Measurements from ENCODE around the gene TOP3A.
A peak's percentile ranks its signal among the peaks of the same experiment; 100 is the strongest.
"Not testable (repeated sequence)": the region's sequence is repeated elsewhere in the genome, so short reads cannot be mapped to it uniquely, and the experiment has no call there.

The TOP3A gene

DNA sequence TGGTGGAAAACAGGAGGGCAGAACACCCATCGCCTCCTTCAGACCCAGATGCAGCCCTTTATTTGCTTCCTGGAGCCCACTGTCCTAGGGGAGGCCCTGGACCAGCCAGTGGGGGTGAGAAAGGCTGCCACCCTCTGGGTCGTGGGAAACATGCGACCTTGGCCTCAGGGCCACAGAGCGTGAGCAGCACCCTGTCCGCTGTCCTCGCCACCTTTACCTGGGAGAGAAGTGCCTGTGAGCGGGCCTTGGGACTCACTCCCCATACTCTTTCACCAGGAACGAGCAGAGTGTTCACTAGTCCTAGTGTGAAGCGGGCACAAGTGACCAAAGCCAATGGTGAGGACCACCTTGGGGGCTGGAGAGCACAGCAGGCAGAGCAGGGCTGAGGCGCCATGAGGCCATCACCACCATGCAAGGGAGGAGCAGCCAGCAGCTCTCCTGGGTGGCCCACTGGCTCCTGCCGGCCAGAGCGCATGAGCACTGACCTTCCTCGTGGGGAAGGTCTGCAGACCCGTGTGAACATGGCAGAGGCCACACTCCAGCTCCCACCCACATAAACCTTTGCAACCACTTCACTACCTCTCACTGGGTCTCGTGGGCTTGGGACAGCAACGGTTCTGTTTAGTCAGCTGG is 8.8 kb upstream of the TOP3A start:
- no peak for DNase-seq

- no peak for DNase-seq
Measured at GRCh38 chr17:18323007-18323406, 8.2 kb upstream of the TOP3A start.

GRCh38 chr17:18322522-18322921 is 7.7 kb upstream of the TOP3A start:
- DNase-seq = no peak

DNA sequence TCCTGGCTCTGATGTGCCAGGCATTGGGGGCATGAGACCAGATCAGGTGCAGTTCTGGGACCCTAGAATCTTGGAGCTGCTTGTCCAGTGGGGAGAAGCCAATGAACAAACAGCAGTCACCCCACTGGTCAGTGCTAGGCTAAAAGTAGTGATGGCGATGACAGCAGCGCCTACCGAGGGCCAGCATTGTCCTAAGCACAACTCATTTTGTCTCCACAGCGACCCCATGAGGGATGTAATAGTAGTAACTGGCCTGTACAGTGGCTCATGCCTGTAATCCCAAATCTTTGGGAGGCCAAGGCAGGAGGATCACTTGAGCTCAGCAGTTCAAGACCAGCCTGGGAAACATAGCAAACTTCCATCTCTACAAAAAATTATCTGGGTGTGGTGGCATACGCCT is 6.5 kb upstream of the TOP3A start:
- no peak for DNase-seq

GRCh38 chr17:18320301-18320700 is 5.5 kb upstream of the TOP3A start:
- DNase-seq = no peak

GRCh38 chr17:18319604-18320256 is 4.9 kb upstream of the TOP3A start:
- DNase-seq = peak in 12 of 51 donors; percentile 10 to 32 (median 18)

GRCh38 chr17:18318771-18319450 is 4.1 kb upstream of the TOP3A start:
- DNase-seq = no peak

DNA sequence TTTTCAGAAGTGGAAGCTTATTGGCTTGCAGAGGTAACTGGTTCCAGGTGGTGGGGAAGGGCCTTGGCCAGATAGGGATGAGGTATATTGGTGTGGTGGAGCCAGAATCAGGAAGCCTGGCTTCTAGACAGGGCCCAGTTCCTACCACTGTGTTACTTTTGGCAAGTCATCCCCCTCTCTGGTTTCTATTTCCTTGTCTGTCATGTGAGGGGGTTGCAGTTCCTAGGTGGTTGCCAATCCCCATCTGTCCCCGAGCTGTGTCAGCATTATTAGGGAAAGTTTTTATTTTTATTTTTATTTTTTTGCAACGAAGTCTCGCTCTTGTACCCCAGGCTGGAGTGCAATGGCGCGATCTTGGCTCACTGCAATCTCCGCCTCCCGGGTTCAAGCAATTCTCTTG is 3.3 kb upstream of the TOP3A start:
- DNase-seq = no peak

GRCh38 chr17:18315961-18316360 is 1.2 kb upstream of the TOP3A start:
- no peak for DNase-seq

DNA sequence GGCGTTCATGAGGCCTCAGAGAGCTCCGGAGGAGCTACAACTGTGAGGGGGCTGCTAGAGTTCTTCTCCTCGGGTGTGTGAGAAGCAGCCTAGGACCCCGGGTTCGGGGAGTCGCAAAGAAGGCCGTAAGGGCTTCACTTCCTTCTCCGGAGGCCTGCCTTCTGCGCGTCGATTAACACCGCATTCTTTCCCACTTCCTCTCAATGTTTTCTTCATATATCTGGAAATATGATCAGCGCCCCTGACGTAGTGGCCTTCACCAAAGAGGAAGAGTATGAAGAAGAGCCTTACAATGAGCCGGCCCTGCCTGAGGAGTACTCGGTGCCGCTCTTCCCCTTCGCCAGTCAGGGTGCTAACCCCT is 748 bp upstream of the TOP3A start:
- no peak for DNase-seq

DNA sequence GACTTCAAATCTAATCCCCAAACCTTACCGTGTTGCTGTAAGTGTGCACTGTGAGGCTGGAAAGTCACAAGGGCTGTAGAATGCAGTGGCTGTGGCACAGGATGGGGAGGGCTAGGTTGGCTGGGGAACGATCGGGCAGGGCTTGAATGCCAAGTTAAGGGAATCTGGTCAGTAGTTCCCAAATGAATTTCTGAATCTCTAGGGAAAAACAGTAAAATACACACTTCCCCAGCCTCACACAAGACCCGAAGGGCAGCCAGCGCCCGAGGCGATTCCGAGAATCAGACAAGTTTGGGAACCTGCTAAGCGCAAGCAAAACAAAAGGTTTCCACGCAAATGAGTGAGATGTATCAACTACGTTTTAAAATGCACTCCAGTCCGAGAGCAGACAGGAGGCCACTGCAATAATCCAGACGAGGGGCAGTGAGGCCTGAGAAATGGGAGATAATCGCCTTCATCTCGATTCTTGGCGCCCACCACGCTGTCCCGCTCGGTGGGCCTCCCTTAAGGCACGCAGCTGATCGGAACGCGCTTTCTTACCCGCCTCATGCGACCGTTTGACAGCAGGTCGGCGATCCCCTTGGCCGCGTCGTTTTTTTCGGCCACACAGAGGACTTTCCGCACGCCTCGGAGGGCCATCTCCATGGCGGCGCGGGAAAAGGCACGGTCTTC is 599 bp downstream of the TOP3A start:
- DNase-seq = peak in 5 of 51 donors; percentile 7 to 55 (median 27)

DNA sequence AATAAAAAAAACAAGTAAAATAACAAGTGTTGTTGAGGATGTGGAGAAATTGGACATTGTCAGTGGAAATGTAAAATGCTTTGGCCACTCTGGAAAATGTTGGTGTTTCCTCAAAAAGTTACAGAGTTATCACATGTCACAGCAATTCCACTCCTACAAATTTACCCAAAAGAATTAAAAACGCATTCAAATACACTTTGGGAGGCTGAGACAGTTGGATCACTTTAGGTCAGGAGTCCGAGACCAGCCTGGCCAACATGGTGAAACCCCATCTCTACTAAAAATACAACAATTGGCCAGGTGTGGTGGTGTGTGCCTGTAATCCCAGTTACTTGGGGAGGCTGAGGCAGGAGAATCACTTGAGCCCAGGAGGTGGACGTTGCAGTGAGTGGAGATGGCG is 5.6 kb downstream of the TOP3A start:
- DNase-seq = no peak

GRCh38 chr17:18303206-18303605 is 11.6 kb downstream of the TOP3A start:
- DNase-seq = not testable (repeated sequence)

DNA sequence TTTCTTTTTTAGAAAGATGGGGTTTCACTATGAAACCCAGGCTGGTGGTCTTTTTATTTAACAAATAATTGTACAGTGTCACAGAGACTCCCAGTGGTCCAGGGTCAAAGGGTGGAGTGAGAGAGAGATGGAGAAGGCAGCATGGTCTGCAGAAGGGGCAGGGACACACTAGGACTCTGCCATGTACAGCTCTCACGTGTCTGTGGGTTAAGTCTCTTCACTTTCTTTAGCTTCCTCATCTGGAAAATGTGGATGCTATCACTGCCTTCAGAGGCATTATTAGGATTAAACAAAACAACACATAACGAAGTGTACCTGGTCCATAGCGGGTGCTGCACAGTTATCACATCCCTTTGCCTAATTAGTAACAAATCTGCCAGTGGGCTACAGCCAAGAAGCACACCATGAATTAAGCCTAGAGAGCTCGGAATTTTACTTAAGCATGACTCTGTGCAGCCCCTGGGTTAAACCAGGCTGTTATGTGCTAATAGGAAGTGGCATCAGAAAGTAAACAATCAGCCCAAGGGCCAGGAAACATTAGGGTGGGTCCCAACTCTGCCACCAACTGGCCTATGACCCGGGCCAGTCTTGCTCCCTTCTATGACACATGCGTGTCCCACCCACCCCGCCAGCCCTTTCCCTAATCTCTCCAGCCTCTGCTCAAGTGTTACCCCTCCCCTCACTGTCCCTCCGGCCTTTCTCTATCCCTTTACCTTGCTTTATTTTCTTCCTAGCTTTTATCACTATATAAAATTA is 13.9 kb downstream of the TOP3A start:
- DNase-seq = no peak

DNA sequence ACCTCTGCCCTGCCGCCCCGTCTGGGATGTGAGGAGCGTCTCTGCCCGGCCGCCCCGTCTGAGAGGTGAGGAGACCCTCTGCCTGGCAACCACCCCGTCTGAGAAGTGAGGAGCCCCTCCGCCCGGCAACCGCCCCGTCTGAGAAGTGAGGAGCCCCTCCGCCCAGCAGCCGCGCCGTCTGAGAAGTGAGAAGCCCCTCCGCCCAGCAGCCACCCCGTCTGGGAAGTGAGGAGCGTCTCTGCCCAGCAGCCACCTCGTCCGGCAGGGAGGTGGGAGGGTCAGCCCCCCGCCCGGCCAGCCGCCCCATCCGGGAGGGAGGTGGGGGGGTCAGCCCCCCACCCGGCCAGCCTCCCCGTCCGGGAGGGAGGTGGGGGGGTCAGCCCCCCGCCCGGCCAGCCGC is 16.7 kb downstream of the TOP3A start:
- not testable (repeated sequence) for DNase-seq

DNA sequence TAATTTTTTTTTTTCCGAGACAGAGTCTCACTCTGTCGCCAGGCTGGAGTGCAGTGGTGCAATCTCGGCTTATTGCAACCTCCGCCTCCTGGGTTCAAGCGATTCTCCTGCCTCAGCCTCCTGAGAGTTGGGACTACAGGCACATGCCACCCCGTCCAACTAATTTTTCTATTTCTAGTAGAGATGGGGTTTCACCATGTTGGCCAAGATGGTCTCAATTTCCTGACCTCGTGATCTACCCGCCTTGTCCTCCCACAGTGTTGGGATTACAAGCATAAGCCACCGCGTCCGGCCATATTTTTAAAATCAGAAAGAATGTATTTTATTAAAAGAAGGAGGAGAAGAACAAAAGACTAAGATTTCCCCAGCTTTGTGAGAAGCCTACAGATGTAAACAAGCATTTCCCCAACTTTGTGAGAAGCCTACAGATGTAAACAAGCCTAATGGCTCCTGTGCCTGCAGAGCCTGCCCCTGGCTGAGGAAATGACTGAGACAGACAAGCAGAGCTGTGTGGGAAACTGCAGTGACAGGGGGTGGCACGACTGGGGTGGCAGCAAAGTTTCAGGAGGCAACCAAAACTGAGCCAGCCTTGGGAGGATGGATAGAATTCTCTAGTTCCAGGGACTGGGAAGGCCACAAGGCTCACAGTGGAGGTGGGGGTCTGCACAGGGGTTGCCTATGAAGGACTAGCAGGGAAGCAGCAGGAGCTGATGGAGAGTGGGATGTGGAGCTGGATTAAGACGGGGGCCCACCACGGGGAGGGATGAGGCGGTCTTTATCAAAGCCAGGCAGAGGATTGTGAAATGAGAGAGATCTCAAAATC is 22.9 kb downstream of the TOP3A start:
- DNase-seq = no peak

DNA sequence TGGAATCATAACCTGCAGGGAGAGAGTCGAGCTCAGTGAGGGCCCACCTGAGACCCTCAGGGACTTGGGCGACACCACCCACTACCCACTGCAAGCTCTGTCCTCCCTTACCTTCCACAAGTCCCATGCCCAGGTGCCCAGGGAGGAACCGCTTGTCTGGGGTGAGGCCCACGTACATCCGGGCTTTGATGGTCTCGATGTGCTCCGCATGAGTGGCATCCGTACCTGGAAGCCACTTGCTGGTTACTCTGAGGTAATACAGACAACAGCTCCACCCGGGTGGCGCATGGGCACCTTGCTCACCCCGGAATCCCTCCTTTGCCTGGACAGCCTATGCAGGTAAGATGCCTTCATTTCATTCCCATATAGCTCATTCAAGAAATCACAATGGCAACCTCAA is 29.5 kb downstream of the TOP3A start:
- DNase-seq = no peak

DNA sequence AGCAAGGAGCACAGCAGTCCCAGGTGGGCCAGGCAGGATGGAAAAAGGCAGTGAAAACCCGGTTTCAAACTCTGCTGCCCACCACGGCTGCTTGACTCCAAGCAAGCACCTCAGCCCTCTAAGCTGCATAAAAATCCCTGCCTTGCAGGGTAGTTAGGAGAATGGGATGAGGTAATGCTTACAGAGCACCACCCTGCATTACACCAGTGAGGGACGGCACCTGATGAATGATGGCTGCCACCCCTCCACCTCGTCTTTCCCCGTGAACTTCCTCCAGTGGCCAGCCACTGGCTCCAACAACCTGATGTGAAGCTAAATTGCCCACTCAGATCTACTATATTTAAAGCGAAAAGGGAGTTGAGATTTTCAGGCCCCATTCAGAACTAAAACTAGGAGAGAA is 33.0 kb downstream of the TOP3A start:
- DNase-seq = no peak

GRCh38 chr17:18280766-18281371 is 33.9 kb downstream of the TOP3A start:
- DNase-seq = no peak

- no peak for DNase-seq
Measured at GRCh38 chr17:18280249-18280648, 34.5 kb downstream of the TOP3A start.
